GM12878 (cell line): ENCODE measurements around the gene TBXA2R.

Experiments used
- CBFB ChIP-seq: IDR thresholded peaks from 2 replicates; pipeline ENCODE4 v1.6.1; 2016; ENCODE audit warnings: antibody characterized with exemption, low read depth
- CREB1 ChIP-seq: IDR thresholded peaks from 2 replicates; pipeline ENCODE4 v1.6.1; 2012; ENCODE audit warnings: low read depth, mild to moderate bottlenecking, inconsistent platforms
- NR2C1 ChIP-seq: fragments of 450-650 bp; IDR thresholded peaks from 2 replicates; pipeline ENCODE4 v1.6.1; 2017; ENCODE audit warnings: antibody characterized with exemption, mild to moderate bottlenecking, moderate library complexity
- TF ChIP-seq, protein P1 (sequence below), 3 experiments: IDR thresholded peaks in 2 of 3; conservative IDR thresholded peaks in 1 of 3; 2 replicates each; pipeline ENCODE4 v1.5.1; 2011; ENCODE audit warnings: low read depth in 3 of 3, low read length in 3 of 3, mild to moderate bottlenecking in 3 of 3, control low read depth in 2 of 3, moderate library complexity in 2 of 3, inconsistent platforms in 1 of 3, mixed read lengths in 1 of 3; ENCODE audit not compliant: control insufficient read depth in 2 of 3, insufficient read depth in 1 of 3; ENCODE audit errors: extremely low read depth in 1 of 3

DNA sequence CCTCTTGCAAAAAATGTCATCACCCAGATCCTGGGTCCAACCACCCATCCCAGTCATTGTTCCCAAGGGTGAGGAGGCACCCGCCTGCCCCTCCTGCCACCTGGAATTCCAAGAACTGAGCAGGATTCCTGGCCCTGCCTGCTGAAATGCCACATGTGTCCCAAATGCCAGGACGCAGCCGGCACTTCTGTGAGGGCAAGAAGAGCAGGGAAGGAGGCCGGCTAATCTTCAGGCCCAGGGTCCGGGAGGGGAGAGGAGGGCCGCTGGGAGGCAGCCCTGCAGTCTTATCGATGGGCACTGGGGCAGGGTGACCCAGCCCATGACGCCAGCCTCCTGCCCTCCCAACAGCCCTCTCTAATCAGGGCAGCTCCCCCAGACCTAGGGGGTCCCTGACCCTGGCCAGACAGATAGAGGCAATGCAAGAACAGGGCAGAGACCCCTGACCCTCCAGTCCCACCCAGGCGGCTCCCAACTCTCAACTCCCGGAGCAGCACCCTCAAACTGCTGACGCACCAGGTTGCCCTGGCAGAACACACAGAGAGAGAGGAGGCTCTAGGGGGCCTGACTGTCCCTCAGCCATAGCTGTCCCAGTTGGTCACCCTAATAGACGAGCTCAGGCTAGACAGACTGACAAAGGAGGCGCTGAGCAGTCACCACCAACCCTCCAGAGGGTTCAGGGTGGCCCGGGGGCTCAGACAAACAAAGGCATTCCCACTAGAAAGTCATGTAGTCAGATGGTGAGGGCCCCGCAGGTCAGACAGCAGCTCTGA, 50.8 kb downstream of the TBXA2R start:
- TF ChIP-seq CREB1 (no peak), CBFB (no peak), NR2C1 (no peak)
- TF ChIP-seq, protein P1, sequence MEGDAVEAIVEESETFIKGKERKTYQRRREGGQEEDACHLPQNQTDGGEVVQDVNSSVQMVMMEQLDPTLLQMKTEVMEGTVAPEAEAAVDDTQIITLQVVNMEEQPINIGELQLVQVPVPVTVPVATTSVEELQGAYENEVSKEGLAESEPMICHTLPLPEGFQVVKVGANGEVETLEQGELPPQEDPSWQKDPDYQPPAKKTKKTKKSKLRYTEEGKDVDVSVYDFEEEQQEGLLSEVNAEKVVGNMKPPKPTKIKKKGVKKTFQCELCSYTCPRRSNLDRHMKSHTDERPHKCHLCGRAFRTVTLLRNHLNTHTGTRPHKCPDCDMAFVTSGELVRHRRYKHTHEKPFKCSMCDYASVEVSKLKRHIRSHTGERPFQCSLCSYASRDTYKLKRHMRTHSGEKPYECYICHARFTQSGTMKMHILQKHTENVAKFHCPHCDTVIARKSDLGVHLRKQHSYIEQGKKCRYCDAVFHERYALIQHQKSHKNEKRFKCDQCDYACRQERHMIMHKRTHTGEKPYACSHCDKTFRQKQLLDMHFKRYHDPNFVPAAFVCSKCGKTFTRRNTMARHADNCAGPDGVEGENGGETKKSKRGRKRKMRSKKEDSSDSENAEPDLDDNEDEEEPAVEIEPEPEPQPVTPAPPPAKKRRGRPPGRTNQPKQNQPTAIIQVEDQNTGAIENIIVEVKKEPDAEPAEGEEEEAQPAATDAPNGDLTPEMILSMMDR (IDR thresholded peaks at IDR 0.05 in 2 of 3, conservative IDR thresholded peaks at IDR 0.05 in 1 of 3; ENCODE audit: control insufficient read depth in 2 of 3, extremely low read depth in 1 of 3, insufficient read depth in 1 of 3, low read depth in 3 of 3, low read length in 3 of 3) = no peak
